Hematopoietic multipotent progenitor cell (in vitro differentiated cells): ENCODE measurements around the gene ZBTB20. TPM values are rescaled to one million over a fixed set of nuclear protein-coding genes. Genes with fewer than 3 reads are reported as not detected.
A peak's percentile ranks its signal among the peaks of the same experiment; 100 is the strongest.

ENCODE experiments used
- DNase-seq, 3 donors: peaks; one replicate each; pipeline ENCODE4 v3.0.0-alpha.2; 2011 to 2015; ENCODE audit warnings: low read depth in 2 of 3, low spot score in 2 of 3
- total RNA-seq: library from RNA; depleted of rRNA; stranded (reverse); fragments of >200 nt; gene quantifications from one replicate; pipeline ENCODE4 v1.2.3, GENCODE V29; 2012

ZBTB20 gene
- total RNA-seq, 1 donor, result 78.4 TPM

DNA sequence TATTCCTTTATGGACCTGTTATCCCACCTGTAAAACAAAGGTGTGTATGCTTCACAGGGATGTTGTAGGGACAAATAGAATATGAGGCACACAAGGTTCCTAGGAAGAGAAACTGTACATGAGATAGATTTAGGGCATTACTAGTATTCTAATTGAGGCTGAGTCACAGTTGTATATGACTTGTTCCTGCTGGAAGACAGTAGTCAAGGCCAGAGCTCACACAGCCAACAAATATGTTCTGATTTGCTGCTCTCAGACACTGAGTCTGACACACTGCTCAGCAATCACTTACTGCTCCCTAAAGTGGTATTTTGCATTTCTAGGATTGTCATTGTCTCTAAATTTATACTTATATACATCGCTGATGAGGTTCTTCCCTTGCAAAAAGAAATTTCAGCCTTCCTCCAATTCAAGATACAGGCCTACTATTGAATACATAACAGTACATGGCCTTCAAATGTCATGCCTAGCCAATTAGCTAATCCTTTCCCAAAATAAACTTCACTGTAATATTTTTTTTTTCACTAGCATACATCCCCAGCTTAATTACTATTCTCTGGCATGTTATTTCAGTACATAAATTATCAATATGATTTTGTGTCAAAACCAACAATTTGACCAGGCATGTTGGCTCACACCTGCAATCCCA lies 783.4 kb downstream of the ZBTB20 start:
- no peak for DNase-seq

DNA sequence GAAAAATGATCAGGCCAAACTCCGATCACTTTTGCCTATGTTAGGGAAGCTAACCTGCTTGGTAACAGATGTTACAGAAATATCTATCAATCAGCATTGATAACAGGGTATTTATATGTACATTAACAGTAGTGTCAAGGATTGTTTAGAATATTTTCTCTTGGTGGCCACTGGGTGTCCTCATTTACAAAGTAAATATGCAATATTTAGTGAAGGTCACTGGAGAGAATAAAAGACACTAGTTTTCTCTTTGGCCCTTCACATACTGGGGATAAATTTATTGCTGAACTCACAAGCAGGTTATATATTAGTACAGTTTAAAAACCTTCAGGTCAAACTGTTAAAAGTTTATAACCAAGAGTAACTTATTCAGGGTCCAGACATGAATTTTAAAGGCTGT lies 784.3 kb downstream of the ZBTB20 start:
- DNase-seq, result peak in 1 of 3 donors; percentile 22

DNA sequence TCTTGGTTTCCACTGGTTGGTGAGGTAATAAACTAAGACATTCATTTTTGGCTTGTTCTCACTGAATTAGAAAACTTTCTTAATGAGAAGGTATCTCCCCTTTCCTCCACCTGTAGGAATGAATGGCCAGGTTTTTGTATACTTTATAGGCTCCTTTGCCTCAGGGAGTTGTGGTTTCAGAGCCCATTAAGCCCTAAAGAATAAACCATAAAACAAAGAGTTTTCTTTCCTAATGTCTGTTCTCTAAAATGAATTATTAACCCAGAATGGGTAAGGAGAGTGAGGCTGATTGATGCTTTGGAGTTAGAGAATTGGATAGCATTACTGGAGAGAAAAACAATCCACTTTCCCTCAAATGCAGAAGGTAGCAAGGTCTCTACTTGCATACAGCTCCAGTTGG lies 785.7 kb downstream of the ZBTB20 start:
- DNase-seq, result no peak

DNA sequence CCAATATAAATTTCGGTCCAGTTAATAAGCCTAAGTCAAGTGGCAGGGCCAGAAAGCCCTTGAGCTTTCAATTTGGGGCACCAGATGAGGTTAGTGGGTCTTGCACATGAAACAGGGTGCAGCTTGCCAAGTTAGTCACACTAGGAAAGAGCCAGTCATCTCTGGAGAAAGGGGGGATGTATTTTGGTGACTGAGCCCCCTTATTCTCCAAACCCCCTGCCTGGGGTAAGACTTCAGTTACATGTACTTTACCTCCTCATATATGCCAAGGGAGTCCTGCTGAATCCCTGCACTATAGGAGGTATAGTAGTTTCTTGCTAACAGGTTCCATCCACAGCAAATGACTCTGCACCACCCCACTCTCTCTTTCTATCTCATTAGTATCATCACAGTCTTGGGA lies 790.6 kb downstream of the ZBTB20 start:
- DNase-seq, result no peak

DNA sequence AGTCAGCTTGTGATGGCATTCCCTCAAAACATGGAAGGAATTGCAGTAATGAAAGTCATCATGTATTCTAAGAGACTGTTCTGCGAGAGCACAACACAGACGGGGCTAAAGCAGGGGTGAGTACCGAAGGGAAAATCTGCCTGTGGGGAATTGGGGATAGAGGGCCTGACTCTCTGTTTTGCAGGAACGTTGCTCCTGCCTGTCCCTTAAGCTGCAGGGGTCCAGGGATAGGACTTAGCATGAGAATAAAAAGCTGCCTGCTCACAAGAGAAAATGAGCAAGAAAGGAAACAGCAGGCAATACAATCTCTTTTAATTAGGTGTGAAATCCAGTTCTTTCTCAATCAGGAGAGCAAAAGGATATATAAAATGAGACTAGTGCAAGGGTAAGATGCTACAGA lies 791.0 kb downstream of the ZBTB20 start:
- DNase-seq, result no peak

DNA sequence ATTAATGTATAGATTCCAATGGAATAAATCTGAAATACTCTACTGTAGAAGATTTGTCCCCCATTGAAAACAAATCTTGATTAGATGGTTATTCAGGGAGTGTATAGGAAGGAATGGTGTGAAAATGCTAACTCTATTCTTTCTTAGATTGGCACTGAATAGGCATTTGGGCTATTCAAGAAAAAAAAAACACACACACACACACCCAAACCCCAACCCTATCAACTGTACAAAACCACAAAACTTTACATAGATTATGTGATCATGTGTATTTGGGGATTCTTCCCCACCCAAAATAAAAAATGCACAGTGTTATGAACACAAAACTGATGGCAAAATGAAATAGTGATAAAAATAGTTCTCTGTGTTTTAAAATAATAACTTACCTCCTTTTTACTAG lies 791.4 kb downstream of the ZBTB20 start:
- DNase-seq, result no peak

DNA sequence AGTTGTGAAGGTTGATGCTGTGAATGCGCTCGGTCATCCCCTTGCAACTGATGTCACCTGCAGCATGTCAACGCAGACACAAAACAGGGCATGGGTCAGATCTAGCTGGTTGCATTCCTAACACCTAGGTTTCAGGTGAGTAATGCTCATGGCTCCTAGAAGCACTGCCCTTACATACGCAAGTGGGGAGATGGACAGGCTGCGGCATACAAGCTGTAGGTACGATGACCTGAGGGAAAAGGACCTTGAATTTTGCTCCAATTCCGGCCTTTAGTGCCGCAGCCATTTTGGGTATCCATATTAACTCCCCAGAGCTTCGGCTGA lies 795.3 kb downstream of the ZBTB20 start:
- no peak for DNase-seq

DNA sequence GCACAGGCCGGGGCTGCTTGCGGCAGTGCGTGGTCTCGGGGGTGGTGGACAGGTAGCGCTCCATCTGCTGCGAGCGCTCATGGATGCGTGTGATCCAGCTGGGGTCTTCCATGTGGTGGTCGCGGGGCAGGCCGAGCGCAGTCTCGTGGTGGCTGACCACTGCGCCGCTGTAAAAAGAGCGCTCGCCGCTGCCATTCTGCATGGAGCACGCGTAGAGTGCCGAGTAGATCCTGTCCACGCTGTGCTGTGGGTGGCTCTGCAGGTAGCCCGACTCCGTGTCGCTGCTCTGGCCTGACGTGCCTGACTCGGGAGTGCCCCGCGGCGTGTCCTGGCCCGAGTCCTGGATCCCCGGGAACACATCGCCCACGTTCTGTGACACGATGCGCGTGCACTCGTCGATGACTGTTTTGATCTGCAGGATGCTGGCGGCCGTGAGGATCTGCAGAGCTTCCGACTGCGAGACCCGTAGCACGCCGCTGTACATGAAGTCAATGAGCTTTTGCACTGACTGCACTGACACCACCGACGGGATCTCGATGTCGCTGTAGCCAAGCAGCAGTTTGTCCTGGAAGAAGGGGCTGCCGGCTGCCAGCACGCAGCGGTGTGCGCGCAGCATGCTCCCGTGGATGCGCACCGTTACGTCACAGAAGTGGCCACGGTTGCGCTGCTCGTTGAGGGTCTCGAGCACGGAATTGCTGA lies 795.8 kb downstream of the ZBTB20 start:
- DNase-seq, result no peak

DNA sequence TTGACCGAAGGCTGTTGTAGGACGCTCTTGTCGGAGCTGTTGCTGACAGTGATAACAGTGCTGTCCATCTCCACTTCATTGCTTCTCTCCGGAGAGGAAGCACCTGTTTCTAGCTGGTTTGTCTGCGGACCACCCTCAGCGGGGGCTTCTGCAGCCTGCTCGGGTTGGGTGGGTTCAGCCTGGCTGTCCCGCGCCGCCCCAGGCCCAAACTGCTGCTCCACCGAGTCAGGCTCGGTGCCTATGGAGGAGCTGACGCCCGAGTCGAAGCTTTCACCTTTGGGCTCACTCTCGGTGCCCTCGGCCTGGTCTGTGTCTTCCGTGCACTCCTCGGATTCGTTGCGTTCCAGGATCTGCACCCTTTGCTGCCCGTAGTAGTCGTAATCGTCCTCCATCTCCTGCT lies 796.4 kb downstream of the ZBTB20 start:
- DNase-seq, result no peak

DNA sequence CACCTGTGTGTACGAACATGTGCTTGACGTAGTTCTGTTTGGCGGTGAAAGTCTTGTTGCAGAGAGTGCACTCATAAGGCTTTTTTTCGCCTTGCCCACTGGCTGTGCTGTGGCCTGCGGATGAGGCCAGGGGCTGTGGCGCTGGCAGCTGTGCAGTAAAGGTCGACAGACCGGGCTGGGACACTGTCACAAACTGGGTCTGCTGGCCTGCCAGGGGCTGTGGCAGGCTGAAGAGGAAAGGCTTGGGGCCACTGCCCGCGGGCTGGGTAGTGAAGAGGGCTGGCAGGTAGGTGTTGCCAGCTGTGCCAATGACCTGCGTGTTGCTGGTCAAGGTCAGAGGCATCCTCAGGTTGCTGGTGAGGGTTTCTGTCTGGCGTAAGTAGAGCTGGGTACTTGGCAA lies 796.8 kb downstream of the ZBTB20 start:
- no peak for DNase-seq

DNA sequence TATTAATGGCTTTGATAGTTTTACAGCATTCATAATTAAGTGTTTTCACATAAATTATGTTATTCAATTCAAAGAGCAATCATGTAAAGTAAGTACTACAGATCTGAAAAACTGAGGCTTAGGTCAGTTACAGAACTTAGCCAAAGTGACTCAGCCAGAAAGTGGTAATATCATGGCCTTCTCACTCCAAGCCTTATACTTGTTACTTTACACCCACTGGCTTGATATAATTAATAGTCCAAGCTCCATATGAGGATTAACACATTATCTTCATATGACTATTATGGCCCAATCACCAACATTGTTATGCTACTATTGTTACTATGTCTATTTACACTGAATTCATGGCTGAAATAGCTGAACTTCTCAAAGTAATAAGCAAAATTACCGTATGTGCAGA lies 802.6 kb downstream of the ZBTB20 start:
- no peak for DNase-seq

DNA sequence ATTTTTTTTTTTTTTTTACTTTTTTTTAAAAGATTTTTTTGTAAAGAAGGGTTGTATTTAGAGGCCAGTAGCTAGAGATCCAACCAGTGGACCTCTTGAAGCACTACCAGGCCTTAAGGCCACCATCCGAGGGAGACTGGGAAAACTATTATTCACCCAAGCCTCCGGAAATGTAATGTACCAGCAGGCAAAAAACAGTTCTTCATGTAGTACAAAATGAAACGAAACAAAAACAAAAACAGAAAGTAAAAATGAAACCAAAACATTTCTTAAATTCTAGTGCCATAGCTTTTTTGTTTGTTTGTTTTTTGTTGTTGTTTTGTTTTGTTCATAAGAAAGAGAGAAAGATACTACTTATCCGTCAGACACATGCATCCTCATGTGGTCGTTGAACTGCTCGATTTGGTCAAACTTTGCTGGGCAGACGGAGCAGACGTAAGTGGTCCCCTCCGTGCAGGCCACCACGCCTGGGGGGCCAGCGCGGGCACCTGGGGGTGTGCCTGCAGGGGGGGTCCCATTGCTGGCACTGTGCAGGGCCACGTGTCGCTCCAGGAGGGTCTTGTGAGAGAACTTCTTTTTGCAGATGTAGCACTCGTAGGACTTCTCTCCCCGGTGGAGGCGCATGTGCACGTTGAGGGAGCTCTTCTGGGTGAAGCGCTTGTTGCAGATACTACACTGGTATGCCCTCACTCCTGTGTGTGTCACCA lies 808.3 kb downstream of the ZBTB20 start:
- no peak for DNase-seq

DNA sequence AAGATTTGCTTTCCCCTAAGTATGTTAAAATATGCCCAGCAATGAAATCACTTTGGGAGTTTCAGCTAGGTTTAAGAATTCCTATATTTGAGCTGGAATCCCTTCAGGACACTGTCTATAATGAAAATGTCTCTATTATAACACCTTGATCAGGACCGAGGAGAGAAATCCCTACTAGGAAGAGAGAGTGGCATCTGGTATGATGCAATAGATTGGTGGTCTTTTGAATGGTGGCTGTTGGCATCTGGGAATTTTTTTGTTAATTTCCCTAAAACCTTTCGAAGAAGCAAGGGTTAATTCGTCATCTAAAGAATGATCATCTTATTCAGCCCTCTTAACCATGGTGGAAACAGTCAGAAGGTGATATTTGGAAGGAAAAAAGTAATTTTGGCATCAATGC lies 810.2 kb downstream of the ZBTB20 start:
- no peak for DNase-seq

DNA sequence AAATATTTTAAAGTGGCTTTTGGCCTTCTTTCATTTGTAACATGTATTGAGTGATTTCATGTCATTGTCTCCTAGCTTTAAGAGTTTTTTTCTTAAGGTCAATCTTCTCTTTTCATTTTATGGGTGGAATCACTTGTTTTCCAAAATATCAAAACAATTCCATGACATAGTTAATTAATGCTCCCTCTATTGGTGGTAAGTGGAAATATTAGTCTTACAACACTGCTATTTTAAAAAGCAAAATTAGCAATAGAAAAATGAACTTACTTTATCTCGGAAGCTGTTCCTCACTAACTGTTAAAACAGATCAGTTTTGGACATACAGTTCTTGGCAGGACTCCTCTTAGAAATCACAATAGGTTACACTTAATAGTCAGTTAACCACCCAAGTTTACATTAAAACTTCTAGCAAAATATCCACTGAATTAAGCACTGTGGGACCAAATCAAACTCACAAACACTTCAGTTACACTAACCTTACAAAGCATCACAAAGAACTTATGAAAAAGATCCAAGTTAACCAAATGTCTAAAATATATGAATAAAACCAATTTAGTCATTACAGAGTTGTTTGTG lies 810.9 kb downstream of the ZBTB20 start:
- DNase-seq, result no peak

DNA sequence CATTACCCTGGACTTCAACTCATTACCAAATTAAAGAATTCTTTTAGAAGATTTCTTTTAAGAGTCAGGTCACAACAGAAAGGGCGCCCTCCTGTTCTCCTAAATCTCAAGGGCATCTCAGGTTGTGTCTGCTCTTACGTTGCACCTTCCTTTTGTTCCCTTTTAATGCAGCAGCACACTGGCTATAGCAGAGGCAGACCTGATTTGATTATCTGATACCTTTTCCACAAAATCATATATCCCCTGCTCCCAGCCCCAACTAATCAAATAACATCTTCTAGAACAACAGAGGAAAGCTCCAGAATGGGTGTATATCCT lies 813.2 kb downstream of the ZBTB20 start:
- DNase-seq, result no peak

DNA sequence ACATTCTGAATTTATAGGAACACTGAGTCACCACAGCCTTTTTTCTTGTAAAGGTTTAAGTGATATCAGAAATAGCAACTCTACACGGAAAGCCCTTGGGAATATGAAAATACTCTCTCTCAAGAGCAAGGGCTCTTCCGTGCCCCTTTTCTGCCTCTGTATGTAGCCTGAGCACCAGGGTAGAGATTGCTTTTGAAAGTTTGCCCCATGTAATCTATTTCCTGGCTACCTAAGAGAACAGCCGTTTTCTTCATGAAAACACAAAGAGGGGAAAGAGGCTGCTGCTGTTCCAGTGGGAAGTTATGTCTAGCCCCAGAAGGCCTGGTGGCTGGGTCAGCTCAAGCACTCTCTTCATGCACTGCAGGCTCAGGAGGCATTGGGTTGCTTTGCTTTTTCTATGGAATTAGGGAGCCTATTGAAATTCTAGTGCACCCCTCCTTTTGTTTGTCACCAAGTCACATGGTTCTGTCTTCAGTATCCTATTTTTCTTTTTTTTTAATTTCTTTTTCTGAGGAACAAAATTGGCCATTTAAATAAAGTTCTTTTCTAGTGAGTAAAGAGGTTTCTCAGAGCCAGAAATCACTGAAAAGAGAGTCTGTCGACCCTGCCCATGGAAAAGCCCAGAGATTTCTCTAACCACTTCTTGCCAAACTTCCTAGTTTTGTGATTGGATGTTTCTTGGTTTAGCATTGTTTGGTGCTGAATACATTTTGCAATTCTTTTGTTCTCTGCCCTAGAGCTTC lies 813.7 kb downstream of the ZBTB20 start:
- DNase-seq, result no peak

DNA sequence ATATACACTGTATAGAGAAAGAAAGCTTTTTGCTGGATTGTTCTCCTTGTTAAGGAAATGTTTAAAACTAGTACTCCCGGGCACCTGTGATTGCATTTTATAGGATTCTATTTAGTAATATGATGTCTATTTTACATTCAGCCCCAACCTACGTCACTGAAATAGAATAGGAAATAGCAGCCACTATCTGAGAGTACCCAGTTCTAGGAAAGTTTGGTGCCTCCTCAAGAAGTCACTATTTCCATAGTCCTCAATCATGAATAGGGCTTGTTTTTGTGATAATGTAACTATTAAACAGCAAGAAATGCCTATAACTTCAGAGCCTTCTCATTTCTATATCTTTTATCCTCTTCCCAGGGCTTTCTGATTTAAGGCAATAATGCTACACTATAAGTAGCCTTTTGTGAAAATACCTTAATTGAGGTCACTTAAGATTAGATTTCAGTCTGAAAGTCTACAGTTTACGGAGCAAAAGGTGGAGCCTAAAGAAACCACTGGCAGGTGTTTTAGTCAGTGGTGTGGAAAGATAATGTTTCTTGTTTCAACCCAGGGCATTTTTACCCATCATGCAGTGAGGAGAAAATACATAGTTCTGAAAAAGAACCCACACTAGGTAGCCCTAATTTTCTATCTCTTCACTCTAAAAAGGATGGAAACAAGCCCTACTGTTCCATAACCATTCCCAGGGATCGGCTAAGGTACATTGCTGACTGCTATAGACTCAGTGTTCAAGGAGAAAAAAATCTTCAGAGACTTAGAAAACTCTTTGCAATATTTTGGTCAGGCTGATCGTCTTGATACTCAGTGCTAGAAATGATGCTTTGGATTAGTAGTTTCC lies 814.5 kb downstream of the ZBTB20 start:
- DNase-seq, result no peak

DNA sequence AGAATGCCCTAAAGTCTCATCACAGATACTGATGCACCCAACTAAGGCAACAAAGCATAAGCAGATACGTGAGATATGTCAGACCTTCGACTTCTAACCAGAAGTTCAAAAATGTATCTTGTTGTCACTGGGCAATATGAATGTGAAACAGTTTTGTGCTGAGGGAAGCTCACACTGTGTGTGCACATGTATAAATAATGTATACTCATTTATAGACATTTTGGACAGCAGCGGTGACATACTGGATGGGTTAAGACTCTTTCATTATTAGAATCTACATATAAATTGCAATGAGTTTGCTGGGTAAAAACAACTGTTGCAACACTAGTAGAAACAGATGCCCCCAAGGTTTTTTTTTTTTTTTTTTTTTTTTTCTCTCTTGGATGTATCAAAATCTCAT lies 815.4 kb downstream of the ZBTB20 start:
- no peak for DNase-seq

DNA sequence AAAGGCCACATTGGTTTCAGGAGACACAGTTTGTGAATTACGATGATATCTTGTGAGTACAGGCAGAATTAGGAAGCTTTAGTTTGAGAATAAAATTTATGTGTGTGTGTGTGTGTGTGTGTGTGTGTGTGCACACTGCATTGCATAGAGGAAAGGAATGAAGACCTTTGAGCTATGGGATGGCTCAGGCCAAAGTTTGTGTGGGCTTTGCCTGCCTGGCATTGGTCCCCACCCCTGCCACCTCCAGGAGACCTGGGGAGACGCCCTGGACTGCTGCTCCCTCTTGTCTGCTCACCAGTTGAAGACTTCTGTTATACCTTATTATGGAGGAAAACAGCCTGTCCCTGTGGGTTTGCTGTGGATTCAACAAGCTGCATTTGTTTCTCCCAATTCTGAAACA lies 816.1 kb downstream of the ZBTB20 start:
- DNase-seq, result no peak

DNA sequence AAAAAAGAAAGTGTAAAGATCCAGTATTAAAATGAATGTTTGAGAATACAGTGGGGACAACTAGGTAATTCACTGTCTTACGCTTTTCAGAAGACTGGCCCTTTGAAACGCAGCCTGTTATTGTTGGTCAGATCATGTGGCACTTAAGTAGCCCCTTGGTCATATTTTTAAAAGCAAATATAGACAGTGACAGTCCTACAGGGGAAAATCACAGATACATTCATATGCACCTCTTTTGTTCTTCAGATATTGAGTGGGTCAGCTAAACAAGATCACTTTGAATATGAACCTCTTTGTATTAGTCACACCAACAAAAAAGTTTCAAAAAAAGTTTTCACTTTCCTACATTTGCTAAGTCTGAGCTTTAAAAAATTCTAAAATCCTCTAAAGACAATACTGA lies 817.3 kb downstream of the ZBTB20 start:
- no peak for DNase-seq

DNA sequence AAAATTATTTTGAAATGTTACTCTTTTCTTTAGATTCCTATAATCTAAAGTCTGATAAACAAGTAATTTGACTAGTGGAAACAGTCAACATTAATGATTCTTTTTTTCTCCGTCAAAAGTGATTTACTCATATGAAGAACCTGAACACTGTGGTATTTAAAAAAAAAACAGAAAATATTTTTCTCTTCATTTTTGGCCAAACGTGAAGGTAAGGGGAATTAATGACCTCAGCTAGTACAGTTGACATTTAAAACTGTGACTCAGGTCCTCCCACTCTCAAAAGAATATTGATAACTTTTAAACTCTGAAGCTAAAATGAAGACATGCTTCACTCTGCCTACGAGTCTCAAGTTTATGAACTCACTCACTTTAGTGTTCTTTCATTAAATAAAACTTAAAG lies 818.7 kb downstream of the ZBTB20 start:
- DNase-seq, result no peak
